HCT116 (cell line): ENCODE data around the gene ZNF628. TPM values are rescaled to one million over a fixed set of nuclear protein-coding genes. Genes with fewer than 3 reads are reported as not detected.

Experiments used
- ATAC-seq: fragments of 200-7000 bp; cut with Tn5 transposase; 2 replicates; pipeline ENCODE4 v1.9.1; 2020; ENCODE audit warnings: mild to moderate bottlenecking, moderate library complexity
- BruUV-seq: library from RNA; stranded (reverse); fragments of 400-500 nt; replicated peaks from 2 replicates; lab custom pipeline; 2021; lab: Mats Ljungman, UMichigan
- CTCF ChIA-PET: fragments of 300-600 bp; sonication (Branson Sonifier 250); formaldehyde crosslinking; loops from one replicate; lab custom pipeline; 2021; ENCODE audit warnings: antibody characterized with exemption; lab: Charles Lee
- POLR2A ChIA-PET: fragments of 300-600, 350-600 bp; sonication (Branson Sonifier 250); formaldehyde crosslinking; loops from one replicate; lab custom pipeline; 2021; ENCODE audit warnings: antibody characterized with exemption; lab: Charles Lee
- RAD21 ChIA-PET, 2 experiments: fragments of 300-600 bp; sonication (Branson Sonifier 250); formaldehyde crosslinking; loops; one replicate each; lab custom pipeline; 2023; ENCODE audit warnings: low total read pairs in 2 of 2; ENCODE audit not compliant: uncharacterized antibody in 2 of 2, unreplicated experiment in 2 of 2, low non-redundant PET in 1 of 2; lab: Charles Lee
- DNase-seq: peaks from one replicate; pipeline ENCODE4 v3.0.0-alpha.2; 2010; ENCODE audit warnings: low read depth, low spot score
- H2AFZ ChIP-seq: fragments of 200-600 bp; shearing (Covaris generic), sonication (generic); 2 replicates; pipeline ENCODE4 v1.6.1; 2017; ENCODE audit warnings: low read depth, mixed run types, mixed read lengths, antibody characterized with exemption, low read length; ENCODE audit not compliant: poor library complexity, severe bottlenecking
- H3K27ac ChIP-seq: 2 replicates; pipeline ENCODE4 v1.5.1; 2012; ENCODE audit warnings: low read depth, low read length
- H3K27me3 ChIP-seq: fragments of 200-600 bp; sonication (generic); 2 replicates; pipeline ENCODE4 v1.6.1; 2016; ENCODE audit warnings: mixed run types, low read length, mixed read lengths; ENCODE audit not compliant: insufficient read depth
- H3K36me3 ChIP-seq, 2 experiments: fragments of 200-500 bp in 1 of 2; fragments of 200-600 bp in 1 of 2; sonication (Bioruptor generic) in 1 of 2; sonication (generic) in 1 of 2; 2 replicates each; pipeline versions ENCODE4 v1.5.1 to v1.6.1; 2014 to 2016; ENCODE audit warnings: low read length in 2 of 2, inconsistent platforms in 1 of 2, mixed read lengths in 1 of 2, mixed run types in 1 of 2; ENCODE audit not compliant: insufficient read depth in 2 of 2, control insufficient read depth in 1 of 2
- H3K4me1 ChIP-seq, 2 experiments: fragments of 200-600 bp in 1 of 2; sonication (generic) in 1 of 2; 2 replicates each; pipeline versions ENCODE4 v1.5.1 to v1.6.1; 2012 to 2017; ENCODE audit warnings: low read length in 2 of 2, inconsistent platforms in 1 of 2, mild to moderate bottlenecking in 1 of 2, mixed read lengths in 1 of 2, mixed run types in 1 of 2, moderate library complexity in 1 of 2; ENCODE audit not compliant: insufficient read depth in 2 of 2, control insufficient read depth in 1 of 2
- H3K4me2 ChIP-seq: fragments of 200-600 bp; sonication (generic); 2 replicates; pipeline ENCODE4 v1.6.1; 2017; ENCODE audit warnings: mixed run types, low read length, mixed read lengths
- H3K4me3 ChIP-seq, 2 experiments: fragments of 200-600 bp in 1 of 2; sonication (generic) in 1 of 2; replicated peaks in 1 of 2; 2 replicates each; pipeline ENCODE4 v1.5.1; 2011 to 2016; ENCODE audit warnings: low read length in 2 of 2, control low read depth in 1 of 2, low read depth in 1 of 2, mild to moderate bottlenecking in 1 of 2, mixed read lengths in 1 of 2, mixed run types in 1 of 2
- H3K79me2 ChIP-seq: fragments of 200-600 bp; sonication (generic); 2 replicates; pipeline ENCODE4 v1.6.1; 2017; ENCODE audit warnings: mild to moderate bottlenecking, mixed run types, low read length, moderate library complexity, mixed read lengths; ENCODE audit not compliant: insufficient read depth
- H3K9ac ChIP-seq: fragments of 200-600 bp; sonication (generic); 2 replicates; pipeline ENCODE4 v1.6.1; 2016; ENCODE audit warnings: low read length, mixed read lengths
- H3K9me2 ChIP-seq: fragments of 200-600 bp; sonication (generic), shearing (Covaris generic); 2 replicates; pipeline ENCODE4 v1.6.1; 2017; ENCODE audit warnings: mixed run types, mild to moderate bottlenecking, moderate library complexity; ENCODE audit not compliant: insufficient read depth
- H3K9me3 ChIP-seq, 2 experiments: fragments of 200-500 bp in 1 of 2; fragments of 200-600 bp in 1 of 2; sonication (Bioruptor generic) in 1 of 2; sonication (generic) in 1 of 2; 2 replicates each; pipeline ENCODE4 v1.6.1; 2014 to 2017; ENCODE audit warnings: low read length in 2 of 2, mixed read lengths in 2 of 2, inconsistent platforms in 1 of 2, low read depth in 1 of 2, mild to moderate bottlenecking in 1 of 2, mixed run types in 1 of 2, moderate library complexity in 1 of 2; ENCODE audit not compliant: control insufficient read depth in 1 of 2, insufficient read depth in 1 of 2
- H4K20me1 ChIP-seq: fragments of 200-600 bp; sonication (generic), shearing (Covaris generic); 2 replicates; pipeline ENCODE4 v1.6.1; 2017; ENCODE audit warnings: mixed run types, mild to moderate bottlenecking, moderate library complexity; ENCODE audit not compliant: insufficient read depth
- EGR1 ChIP-seq: IDR thresholded peaks from 2 replicates; pipeline ENCODE4 v1.6.1; 2012; ENCODE audit warnings: low read depth
- ELF1 ChIP-seq: IDR thresholded peaks from 2 replicates; pipeline ENCODE4 v1.6.1; 2012; ENCODE audit warnings: low read depth, borderline replicate concordance
- POLR2A ChIP-seq: IDR thresholded peaks from 2 replicates; pipeline ENCODE4 v1.7.0; 2011; ENCODE audit warnings: borderline replicate concordance; ENCODE audit not compliant: insufficient read depth, insufficient read length; ENCODE audit errors: extremely low read depth
- RAD21 ChIP-seq: IDR thresholded peaks from 2 replicates; pipeline ENCODE4 v1.6.1; 2012; ENCODE audit warnings: low read depth, mild to moderate bottlenecking
- SP1 ChIP-seq: IDR thresholded peaks from 2 replicates; pipeline ENCODE4 v1.6.1; 2012; ENCODE audit warnings: low read depth
- TCF7L2 ChIP-seq: IDR thresholded peaks from 2 replicates; pipeline ENCODE4 v1.7.0; 2011; ENCODE audit warnings: borderline replicate concordance, inconsistent platforms; ENCODE audit not compliant: insufficient read depth, insufficient read length; ENCODE audit errors: extremely low read depth
- intact Hi-C: fragments of 100-400 bp; cut with micrococcal nuclease; formaldehyde crosslinking; loops from 2 replicates; pipeline ENCODE4 v1.10.0; 2022
- total RNA-seq: library from RNA; stranded (reverse); gene quantifications from one replicate; pipeline ENCODE4 v1.2.1, GENCODE V29; 2021; ENCODE audit not compliant: unreplicated experiment

ZNF628 gene
- total RNA-seq, 1 experiment from 2014 or later = 14.9 TPM

GRCh38 chr19:55479451-55480230 is 3.2 kb downstream of the ZNF628 start:
- H3K36me3 ChIP-seq = no peaks in the 10 kb centered on the region
- BruUV-seq = no TSS peak
- H3K9me2 ChIP-seq = no peaks in the 10 kb centered on the region

GRCh38 chr19:55481148-55481793 is 4.9 kb downstream of the ZNF628 start:
- Histone ChIP-seq H3K9me2 (no peaks in the 10 kb centered on the region), H3K27me3 (no peaks in the 10 kb centered on the region), H3K9me3 (no peaks in the 10 kb centered on the region), H3K9ac (no peak overlapping the region), H3K79me2 (peaks cover 26% of the 10 kb centered on the region), H3K4me2 (no peak overlapping the region), H3K36me3 (no peaks in the 10 kb centered on the region), H2AFZ (no peak overlapping the region), H4K20me1 (no peaks in the 10 kb centered on the region), H3K4me3 (no peak overlapping the region), H3K27ac (no peak overlapping the region), H3K4me1 (peaks cover 19 to 31% of the 10 kb centered on the region in 2 experiments)
- DNase-seq (no peak), ATAC-seq (no peak)
- intact Hi-C loops = no loop called here
- ChIA-PET RAD21 (no interaction called here), POLR2A (no interaction called here), CTCF (no interaction called here)
- BruUV-seq = no TSS peak
- TF ChIP-seq EGR1 = no peak
- TF ChIP-seq POLR2A = no peak
- TF ChIP-seq RAD21 = no peak
- TF ChIP-seq ELF1 = no peak
- TF ChIP-seq SP1 = no peak

More at GRCh38 chr19:55479451-55480230, 3.2 kb downstream of the ZNF628 start:
- peaks cover 25 to 35% of the 10 kb centered on the region in 2 experiments for H3K4me1 ChIP-seq
- H3K4me3 ChIP-seq = no peak overlapping the region
- no peak overlapping the region for H3K4me2 ChIP-seq
- peaks cover 19% of the 10 kb centered on the region for H3K79me2 ChIP-seq
- ATAC-seq (no peak), DNase-seq (no peak)
- POLR2A ChIA-PET = interaction anchor here (0.7 to 1.0 kb wide), 2 partner anchors 12 to 409 kb away, joined by 3 read pairs; no protein-coding TSS in a partner anchor
- H3K9me3 ChIP-seq = no peaks in the 10 kb centered on the region
- H3K27ac ChIP-seq = no peak overlapping the region
- no peak for TF ChIP-seq TCF7L2
- TF ChIP-seq POLR2A = no peak
- no peak for TF ChIP-seq RAD21
- TF ChIP-seq, all 23 proteins: peak for 0
- H3K27me3 ChIP-seq = no peaks in the 10 kb centered on the region
- H4K20me1 ChIP-seq = no peaks in the 10 kb centered on the region
- CTCF ChIA-PET = interaction anchor here (1.5 kb wide), 1 partner anchor 24 kb away, joined by 3 read pairs; no protein-coding TSS in a partner anchor
- intact Hi-C loops = no loop called here
- no peak overlapping the region for H2AFZ ChIP-seq
- RAD21 ChIA-PET = no interaction called here
- H3K9ac ChIP-seq = no peak overlapping the region
